Endothelial cell of umbilical vein (primary cell): ENCODE results near the gene TSR1. TPM values are rescaled to one million over a fixed set of nuclear protein-coding genes. Genes with fewer than 3 reads are reported as not detected.

Experiments used
- BruUV-seq: library from RNA; stranded (reverse); fragments of 400-500 nt; replicated peaks from 2 replicates; lab custom pipeline; 2021; lab: Mats Ljungman, UMichigan
- CTCF ChIA-PET: fragments of 300-600, 350-600 bp; sonication (Branson Sonifier 250); formaldehyde crosslinking; loops from one replicate; lab custom pipeline; 2021; ENCODE audit warnings: antibody characterized with exemption, inconsistent platforms; lab: Charles Lee
- POLR2A ChIA-PET: fragments of 300-600, 350-600 bp; sonication (Branson Sonifier 250); formaldehyde crosslinking; loops from one replicate; lab custom pipeline; 2021; ENCODE audit warnings: antibody characterized with exemption, inconsistent platforms; lab: Charles Lee
- DNase-seq: peaks from one replicate; pipeline ENCODE4 v3.0.0-alpha.2; 2011; ENCODE audit warnings: low read depth, low spot score
- FAIRE-seq: peaks from 2 replicates; lab custom pipeline; 2011; peaks lifted over from hg19 to GRCh38; lab: Jason Lieb, UNC
- H2AFZ ChIP-seq: 2 replicates; pipeline ENCODE4 v1.6.0; 2012; ENCODE audit warnings: low read depth, low read length, control low read depth, inconsistent platforms
- H3K27ac ChIP-seq: 2 replicates; pipeline ENCODE4 v1.5.1; 2011; ENCODE audit warnings: low read depth, mild to moderate bottlenecking, control low read depth, low read length, moderate library complexity; ENCODE audit not compliant: insufficient read depth
- H3K27me3 ChIP-seq, 2 experiments: 2 replicates each; pipeline versions ENCODE4 v1.6.0 to v1.6.1; 2011; ENCODE audit warnings: low read length in 2 of 2, mixed read lengths in 1 of 2; ENCODE audit not compliant: control insufficient read depth in 2 of 2, insufficient read depth in 2 of 2
- H3K36me3 ChIP-seq, 2 experiments: 2 replicates in 1 of 2; 3 replicates in 1 of 2; pipeline ENCODE4 v1.5.1; 2011; ENCODE audit warnings: low read length in 2 of 2, mild to moderate bottlenecking in 1 of 2, moderate library complexity in 1 of 2; ENCODE audit not compliant: control insufficient read depth in 2 of 2, insufficient read depth in 2 of 2; ENCODE audit errors: extremely low read depth in 1 of 2
- H3K4me1 ChIP-seq: 3 replicates; pipeline ENCODE4 v1.5.1; 2011; ENCODE audit warnings: mild to moderate bottlenecking, low read length; ENCODE audit not compliant: control insufficient read depth, insufficient read depth; ENCODE audit errors: extremely low read depth
- H3K4me2 ChIP-seq: 2 replicates; pipeline ENCODE4 v1.6.1; 2011; ENCODE audit warnings: low read length, control low read depth, mixed read lengths; ENCODE audit not compliant: insufficient read depth
- H3K4me3 ChIP-seq, 3 experiments: fragments of 200-600 bp in 1 of 3; sonication (generic), shearing (Covaris generic) in 1 of 3; replicated peaks in 1 of 3; 2 replicates each; pipeline ENCODE4 v1.5.1; 2011 to 2016; ENCODE audit warnings: control low read depth in 3 of 3, low read length in 3 of 3, mild to moderate bottlenecking in 2 of 3, inconsistent platforms in 1 of 3, low read depth in 1 of 3, moderate library complexity in 1 of 3; ENCODE audit not compliant: insufficient read depth in 1 of 3
- H3K79me2 ChIP-seq: 2 replicates; pipeline ENCODE4 v1.6.0; 2012; ENCODE audit warnings: low read length, inconsistent platforms; ENCODE audit not compliant: control insufficient read depth, insufficient read depth
- H3K9ac ChIP-seq: replicated peaks from 2 replicates; pipeline ENCODE3; 2011; ENCODE audit warnings: low read length, control low read depth; ENCODE audit not compliant: insufficient read depth; ENCODE audit errors: extremely low read depth
- H3K9me1 ChIP-seq: replicated peaks from 3 replicates; pipeline ENCODE4 v1.6.0; 2011; ENCODE audit warnings: mild to moderate bottlenecking, low read length; ENCODE audit not compliant: control insufficient read depth, insufficient read depth; ENCODE audit errors: extremely low read depth
- H3K9me3 ChIP-seq: replicated peaks from 2 replicates; pipeline ENCODE4 v1.5.1; 2012; ENCODE audit warnings: low read length, inconsistent platforms; ENCODE audit not compliant: control insufficient read depth, insufficient read depth
- H4K20me1 ChIP-seq: replicated peaks from 2 replicates; pipeline ENCODE3; 2011; ENCODE audit warnings: mild to moderate bottlenecking, low read length; ENCODE audit not compliant: control insufficient read depth, insufficient read depth; ENCODE audit errors: extremely low read depth
- CTCF ChIP-seq, 2 donors: IDR thresholded peaks; 1 replicate in 1 of 2; 2 replicates in 1 of 2; pipeline ENCODE4 v1.5.1; 2011; ENCODE audit warnings: low read length in 2 of 2, mild to moderate bottlenecking in 2 of 2, moderate library complexity in 2 of 2, control low read depth in 1 of 2, inconsistent platforms in 1 of 2, low read depth in 1 of 2; ENCODE audit not compliant: insufficient read depth in 1 of 2; ENCODE audit errors: extremely low read depth in 1 of 2
- EZH2 ChIP-seq: IDR thresholded peaks from 2 replicates; pipeline ENCODE4 v1.6.1; 2012; ENCODE audit warnings: borderline replicate concordance, low read depth, mild to moderate bottlenecking, moderate library complexity, low read length, inconsistent platforms; ENCODE audit not compliant: severe bottlenecking
- FOS ChIP-seq: IDR thresholded peaks from 2 replicates; pipeline ENCODE4 v1.6.1; 2011; ENCODE audit warnings: mild to moderate bottlenecking, low read length, moderate library complexity, borderline replicate concordance; ENCODE audit not compliant: insufficient read depth
- GATA2 ChIP-seq: IDR thresholded peaks from 2 replicates; pipeline ENCODE4 v1.7.0; 2011; ENCODE audit warnings: low read depth, mild to moderate bottlenecking, moderate library complexity, mixed read lengths, low read length; ENCODE audit not compliant: insufficient read length, insufficient read depth
- JUN ChIP-seq: IDR thresholded peaks from 2 replicates; pipeline ENCODE4 v1.6.1; 2011; ENCODE audit warnings: borderline replicate concordance, low read depth; ENCODE audit not compliant: insufficient read length, insufficient read depth
- MAX ChIP-seq: IDR thresholded peaks from 2 replicates; pipeline ENCODE4 v1.6.1; 2011; ENCODE audit not compliant: insufficient read depth, insufficient read length
- MYC ChIP-seq: IDR thresholded peaks from one replicate; pipeline ENCODE4 v1.6.1; 2011; ENCODE audit warnings: mild to moderate bottlenecking, low read depth, low read length
- POLR2A ChIP-seq: IDR thresholded peaks from 2 replicates; pipeline ENCODE4 v1.6.1; 2012; ENCODE audit warnings: low read depth, mild to moderate bottlenecking, control low read depth, low read length
- POLR2AphosphoS5 ChIP-seq: IDR thresholded peaks from 2 replicates; pipeline ENCODE4 v1.6.1; 2012; ENCODE audit warnings: low read depth, mild to moderate bottlenecking, control low read depth, low read length, moderate library complexity; ENCODE audit not compliant: insufficient read depth
- dilution Hi-C: fragments of 300-500 bp; cut with MboI; formaldehyde crosslinking; loops from one replicate; pipeline ENCODE4 v1.15.0; 2019; ENCODE audit warnings: low sequenced_read_pairs; ENCODE audit not compliant: extremely low pct_ligation_motif_present
- intact Hi-C: fragments of 100-400 bp; cut with micrococcal nuclease; formaldehyde crosslinking; loops from one replicate; pipeline ENCODE4 v1.10.0; 2022
- polyA plus RNA-seq, 4 experiments: library from polyadenylated mRNA; depleted of rRNA in 3 of 4; stranded (reverse) in 3 of 4; unstranded in 1 of 4; fragments of >200 nt; gene quantifications; 2 replicates each; pipeline versions ENCODE4 v1.2.1 to v1.2.3, GENCODE V29; 2011 to 2012; ENCODE audit warnings: missing spikeins in 1 of 4
- total RNA-seq: library from RNA; stranded (reverse); gene quantifications from 2 replicates; pipeline ENCODE4 v1.2.3, GENCODE V29; 2021

Gene TSR1
- total and polyA plus RNA-seq, 2 donors (not counting 3 experiments of a cell fraction or from before 2014, with no cell fraction given), result 6.2 to 39.9 TPM

GRCh38 chr17:2275722-2276121, 60.5 kb downstream of the TSR1 start:
- H3K27ac ChIP-seq, result no peak overlapping the region
- dilution Hi-C loops (no loop called here), intact Hi-C loops (no loop called here)
- TF ChIP-seq EZH2 (no peak), JUN (no peak), GATA2 (no peak), POLR2AphosphoS5 (no peak), FOS (no peak), MAX (no peak), CTCF (IDR thresholded peaks at IDR 0.05; ENCODE audit: extremely low read depth in 1 of 2, insufficient read depth in 1 of 2, low read depth in 1 of 2, low read length in 2 of 2) (no peak), MYC (no peak), POLR2A (no peak)
- H3K9me1 ChIP-seq, result no peaks in the 10 kb centered on the region
- H3K4me2 ChIP-seq, result no peak overlapping the region
- no peak overlapping the region for H2AFZ ChIP-seq
- FAIRE-seq, result no peak
- no peaks in the 10 kb centered on the region for H3K9me3 ChIP-seq
- H3K27me3 ChIP-seq, result no peaks in the 10 kb centered on the region
- H3K36me3 ChIP-seq, result peaks cover 11 to 12% of the 10 kb centered on the region in 2 experiments
- no peaks in the 10 kb centered on the region for H3K79me2 ChIP-seq
- no peak for DNase-seq
- POLR2A ChIA-PET, result no interaction called here
- CTCF ChIA-PET, result no interaction called here
- no peak overlapping the region for H3K4me3 ChIP-seq
- BruUV-seq, result no TSS peak
- no peaks in the 10 kb centered on the region for H4K20me1 ChIP-seq
- H3K4me1 ChIP-seq, result no peaks in the 10 kb centered on the region
- no peak overlapping the region for H3K9ac ChIP-seq
